DMS79 (cell line): ENCODE measurements around the gene GPR151.
A peak's percentile ranks its signal among the peaks of the same experiment; 100 is the strongest.
"Not testable (repeated sequence)": the region's sequence is repeated elsewhere in the genome, so short reads cannot be mapped to it uniquely, and the experiment has no call there.

Experiments
- DNase-seq: peaks from one replicate; lab custom pipeline; 2025; lab: John Stamatoyannopoulos, UW

The GPR151 gene

DNA sequence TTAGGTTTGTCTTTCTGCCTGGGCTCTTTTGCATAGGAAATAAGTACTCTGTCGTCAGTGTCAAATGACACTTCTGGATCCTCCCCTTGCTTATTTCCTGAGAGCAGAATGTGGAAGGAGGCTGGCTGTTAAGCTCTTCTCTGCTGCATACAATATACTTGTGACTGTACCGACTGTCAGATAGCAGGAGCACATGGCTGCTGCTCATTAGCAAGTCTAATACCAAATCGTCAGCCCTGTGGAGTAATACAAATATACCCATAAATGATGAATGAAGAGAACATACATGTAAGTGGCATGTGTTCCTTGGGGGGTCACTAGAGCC lies at the start of gene GPR151:
GPR151 (minus strand) TSS at position 40 of the 325 bp plus-strand sequence. CDS start 77 bp downstream, outside the sequence.
- DNase-seq = no peak

DNA sequence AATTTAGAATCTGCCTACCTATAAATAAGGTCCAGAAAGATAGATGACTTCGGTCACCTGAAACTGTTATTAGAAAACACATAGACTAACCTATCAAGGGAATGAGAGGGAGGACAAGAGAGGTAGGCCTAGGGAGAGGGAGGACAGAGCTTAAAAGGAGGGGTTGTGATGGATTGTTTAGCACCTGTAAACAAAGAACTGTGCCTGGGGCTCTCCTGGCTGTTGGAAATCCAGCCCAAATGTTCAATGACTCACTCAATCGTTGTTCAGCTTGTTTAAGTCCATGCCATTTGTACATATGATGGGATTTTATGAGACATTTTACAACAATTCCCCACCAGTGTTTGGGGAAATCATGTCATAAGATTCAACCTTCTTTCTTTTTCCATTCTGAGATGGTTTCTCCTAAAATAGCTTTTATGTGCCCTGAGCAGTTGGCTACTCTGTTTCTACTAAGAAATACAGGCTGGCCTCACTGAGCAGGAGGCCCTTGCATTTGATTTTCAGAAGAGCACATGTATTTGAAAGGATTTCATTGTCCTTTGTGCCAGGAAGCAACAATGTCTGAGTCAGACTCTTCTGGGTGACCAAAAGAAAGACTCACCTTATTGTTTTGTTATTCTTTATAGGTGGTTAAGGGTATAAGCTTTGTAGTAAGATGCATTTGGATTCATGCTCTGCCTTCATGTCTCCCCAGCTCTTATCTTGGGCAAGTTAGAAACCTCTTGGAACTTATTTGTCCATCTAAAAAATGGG lies 48.2 kb upstream of the GPR151 start:
- DNase-seq = no peak

- DNase-seq = no peak
Measured at GRCh38 chr5:146562461-146562860, 46.5 kb upstream of the GPR151 start.

GRCh38 chr5:146561711-146562110 lies 45.7 kb upstream of the GPR151 start:
- DNase-seq = no peak

- DNase-seq = no peak
Measured at GRCh38 chr5:146560205-146560812, 44.3 kb upstream of the GPR151 start.

DNA sequence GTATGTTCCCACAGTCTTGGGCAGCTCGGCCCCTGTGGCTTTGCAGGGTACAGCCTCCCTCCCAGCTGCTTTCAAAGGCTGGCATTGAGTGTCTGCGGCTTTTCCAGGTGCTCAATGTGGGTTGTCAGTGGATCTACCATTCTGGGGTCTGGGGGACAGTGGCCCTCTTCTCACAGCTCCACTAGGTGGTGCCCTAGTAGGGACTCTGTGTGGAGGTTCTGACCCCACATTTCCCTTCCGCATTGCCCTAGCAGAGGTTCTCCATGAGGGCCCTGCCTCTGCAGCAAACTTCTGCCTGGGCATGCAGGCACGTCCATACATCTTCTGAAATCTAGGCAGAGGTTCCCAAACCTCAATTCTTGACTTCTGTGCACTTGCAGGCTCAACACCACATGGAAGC lies 40.9 kb upstream of the GPR151 start:
- not testable (repeated sequence) for DNase-seq

DNA sequence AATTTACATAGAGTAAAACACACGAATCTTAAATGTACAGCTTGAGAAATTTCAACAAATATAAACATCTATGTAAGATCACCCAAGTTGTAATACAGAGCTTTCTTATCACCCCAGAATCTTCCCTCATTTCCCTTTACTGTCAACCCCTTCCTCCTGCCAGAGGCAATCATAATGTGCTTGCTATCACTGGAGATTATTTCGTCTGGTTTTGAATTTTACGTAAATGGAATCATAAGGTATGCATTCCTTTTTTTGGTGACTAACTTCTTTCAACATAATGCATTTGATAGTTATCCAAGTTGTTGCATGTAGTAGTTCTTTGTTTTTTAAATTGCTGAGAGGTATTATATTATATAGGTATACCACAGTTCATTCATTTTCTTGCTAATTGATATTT lies 37.5 kb upstream of the GPR151 start:
- DNase-seq = no peak

DNA sequence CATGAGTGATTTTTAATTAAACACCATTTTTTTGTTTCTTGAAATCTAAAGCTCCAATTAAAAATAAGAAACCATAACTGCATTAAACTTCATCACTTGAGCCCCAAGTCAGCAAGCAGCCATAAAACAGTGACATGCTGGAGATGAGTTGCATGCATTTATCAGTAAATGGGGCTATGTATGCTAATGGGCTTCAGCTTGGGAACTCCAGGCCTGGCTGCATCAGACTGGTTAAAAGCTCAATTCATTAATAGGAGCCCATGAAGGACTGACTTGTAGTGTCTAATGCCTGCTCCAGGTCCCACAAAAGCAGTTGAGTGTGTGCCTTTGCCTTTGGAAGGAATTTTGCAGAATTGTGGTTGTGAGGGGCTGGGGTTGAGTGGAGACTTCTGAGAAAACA lies 33.6 kb upstream of the GPR151 start:
- DNase-seq = no peak

DNA sequence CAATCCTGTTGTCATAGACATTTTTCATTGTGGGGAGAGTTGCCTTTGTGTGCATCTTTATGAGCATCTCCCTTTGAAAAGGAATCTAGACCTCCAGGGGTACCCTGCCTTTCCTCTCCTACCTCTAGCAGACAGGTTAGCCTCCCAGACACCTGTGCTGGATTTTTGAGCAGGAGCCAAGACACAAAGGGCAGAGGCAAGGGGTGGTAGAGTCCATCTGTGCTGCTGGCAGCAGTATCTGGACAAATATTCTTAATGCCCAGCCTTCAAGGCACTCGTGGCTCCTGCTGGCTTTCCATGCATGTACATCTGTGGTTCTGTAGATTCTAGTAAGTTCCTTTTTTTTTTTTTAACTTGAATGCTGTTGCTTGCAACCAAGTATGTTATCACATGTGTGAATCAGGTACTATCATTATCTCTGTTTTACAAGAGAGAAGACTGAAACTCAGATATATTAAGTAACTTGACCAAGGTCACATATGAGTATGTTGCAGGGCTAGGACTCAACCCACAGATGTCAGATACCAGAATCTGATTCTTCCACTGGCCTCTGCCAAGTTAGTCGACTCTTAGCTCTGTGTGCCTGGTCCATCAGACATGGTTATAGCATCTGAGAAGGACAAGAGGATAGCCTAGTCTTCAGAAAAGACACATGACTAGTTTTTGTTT lies 32.9 kb upstream of the GPR151 start:
- DNase-seq = no peak

- no peak for DNase-seq
Measured at GRCh38 chr5:146544232-146544631, 28.2 kb upstream of the GPR151 start.

DNA sequence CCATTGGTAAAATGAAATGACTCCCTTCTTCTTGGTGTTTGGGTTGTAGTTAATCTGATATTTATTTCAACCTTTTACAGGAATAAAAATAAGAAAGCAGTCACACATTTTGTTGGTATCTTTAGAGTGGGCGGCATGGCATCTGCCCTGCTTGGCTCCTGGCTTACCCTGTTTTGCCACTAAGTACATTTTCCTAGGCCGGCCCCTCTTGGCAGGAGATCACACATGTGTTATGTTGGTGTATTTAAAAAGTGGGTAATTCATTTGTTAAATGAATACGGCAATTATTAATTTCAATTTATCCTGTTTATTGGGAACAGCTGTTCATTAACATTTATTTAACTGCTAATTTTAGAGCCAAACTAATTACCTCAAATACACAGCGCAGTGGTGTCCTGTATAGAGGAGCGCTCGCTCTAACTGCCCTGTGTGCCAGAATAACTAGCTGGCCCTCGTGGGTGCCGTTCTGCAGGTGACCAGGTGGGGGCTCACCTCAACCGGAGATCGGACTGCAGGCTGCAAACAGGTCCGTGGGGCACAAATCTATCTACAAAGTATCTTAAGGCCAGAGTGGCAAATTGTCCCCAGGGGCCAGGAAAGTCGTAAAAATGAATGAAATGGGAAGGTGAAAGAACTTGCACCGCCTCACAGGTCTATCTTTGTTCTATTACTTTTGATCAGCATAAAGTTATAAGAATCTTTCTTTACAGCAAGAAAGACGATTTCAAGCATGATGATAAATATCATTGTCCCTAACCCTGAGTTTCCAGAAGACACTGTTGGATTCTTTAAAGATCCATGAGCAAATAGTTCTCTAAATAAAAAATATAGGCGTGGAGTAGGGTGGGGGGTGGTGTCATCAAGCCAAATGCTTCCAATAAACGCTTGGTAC lies 26.2 kb upstream of the GPR151 start:
- peak; percentile 1 for DNase-seq

GRCh38 chr5:146540414-146540813 lies 24.4 kb upstream of the GPR151 start:
- no peak for DNase-seq

GRCh38 chr5:146539973-146540372 lies 24.0 kb upstream of the GPR151 start:
- no peak for DNase-seq

- no peak for DNase-seq
Measured at GRCh38 chr5:146538432-146538831, 22.4 kb upstream of the GPR151 start.

- DNase-seq = no peak
Measured at GRCh38 chr5:146533882-146534281, 17.9 kb upstream of the GPR151 start.

GRCh38 chr5:146533260-146533857 lies 17.4 kb upstream of the GPR151 start:
- DNase-seq = peak; percentile 26

DNA sequence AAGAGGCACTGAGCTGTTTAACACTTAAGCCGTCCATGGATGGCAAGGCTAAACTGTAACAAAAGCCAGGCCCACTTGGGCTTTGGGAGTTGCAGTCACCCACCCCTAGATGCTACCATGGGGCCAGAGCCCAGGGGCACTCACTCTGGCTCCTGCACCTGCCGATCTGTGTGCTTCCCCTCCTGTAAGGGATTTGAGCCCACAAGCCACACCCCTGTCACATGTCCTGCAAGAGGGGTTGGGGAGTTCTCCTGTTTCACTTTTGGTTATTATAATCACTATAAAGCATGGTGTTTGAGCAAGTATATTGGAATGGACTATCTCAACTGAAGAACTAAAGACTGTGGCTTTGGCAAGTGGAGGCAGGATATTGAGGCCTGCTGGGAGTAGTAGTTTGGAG lies 14.0 kb upstream of the GPR151 start:
- no peak for DNase-seq

DNA sequence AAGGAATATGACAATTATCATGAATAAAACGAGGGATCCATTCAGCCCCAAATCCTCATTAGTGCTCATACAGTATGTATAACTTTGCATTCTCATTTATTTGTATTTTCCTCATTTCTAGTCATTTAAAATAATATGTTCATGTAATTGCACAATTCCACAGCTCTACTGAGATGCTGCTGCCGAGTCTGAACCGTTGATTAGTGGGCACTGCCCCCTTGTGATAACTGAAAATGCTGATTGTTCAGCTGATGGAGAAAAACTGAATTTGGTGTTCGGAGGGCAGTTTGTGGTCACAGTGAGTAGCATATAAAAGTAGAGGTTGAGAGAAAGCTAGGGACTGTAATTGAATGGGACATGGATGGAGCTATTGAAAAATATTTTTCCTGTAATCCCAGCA lies 12.2 kb upstream of the GPR151 start:
- DNase-seq = no peak

DNA sequence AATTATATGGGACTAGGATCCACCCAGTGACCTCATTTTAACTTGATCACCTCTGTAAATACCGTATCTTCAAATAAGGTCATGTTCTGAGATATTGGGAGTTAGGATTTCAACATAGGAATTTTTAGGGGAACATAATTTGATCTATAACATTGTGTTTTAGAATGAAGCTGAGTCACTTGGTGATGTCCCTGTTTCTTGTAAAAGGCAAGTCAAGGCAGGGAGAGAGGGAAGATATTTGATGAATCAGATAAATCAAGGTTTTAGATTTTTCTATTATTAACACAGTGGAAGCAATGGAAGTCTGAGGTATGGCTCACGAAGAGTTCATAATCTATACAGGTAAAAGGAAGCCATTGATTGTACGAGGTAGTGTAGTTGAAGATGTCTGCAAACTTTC lies 11.8 kb upstream of the GPR151 start:
- DNase-seq = no peak

DNA sequence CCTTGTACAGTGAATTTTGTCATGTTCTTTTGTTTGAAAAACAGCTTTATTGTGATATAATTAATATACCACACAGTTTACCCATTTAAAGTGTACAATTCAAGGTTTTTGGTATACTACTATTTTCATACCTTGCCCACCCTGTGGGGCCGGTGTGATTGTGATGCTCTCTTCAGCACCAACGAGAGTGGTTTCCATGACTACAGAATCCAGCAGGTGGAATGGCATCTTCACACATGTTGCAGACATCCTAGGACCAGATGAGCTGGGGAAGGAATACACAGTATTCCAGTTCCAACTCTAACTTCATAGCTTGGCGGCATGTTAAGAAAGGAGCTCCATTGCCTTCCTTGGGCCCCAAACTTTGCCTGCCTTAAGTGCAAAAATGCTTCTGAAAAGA lies 7.7 kb upstream of the GPR151 start:
- DNase-seq = no peak

- no peak for DNase-seq
Measured at GRCh38 chr5:146521403-146522106, 5.6 kb upstream of the GPR151 start.
